Activated T-cell treated with anti-CD3 and anti-CD28 coated beads for 1 hour (primary cell): ENCODE data around the gene SCYGR1.
"Not testable (repeated sequence)": the region's sequence is repeated elsewhere in the genome, so short reads cannot be mapped to it uniquely, and the experiment has no call there.

Experiments
- DNase-seq: peaks from one replicate; pipeline ENCODE4 v3.0.0-alpha.2; 2020; ENCODE audit warnings: low read depth

SCYGR1 gene

DNA sequence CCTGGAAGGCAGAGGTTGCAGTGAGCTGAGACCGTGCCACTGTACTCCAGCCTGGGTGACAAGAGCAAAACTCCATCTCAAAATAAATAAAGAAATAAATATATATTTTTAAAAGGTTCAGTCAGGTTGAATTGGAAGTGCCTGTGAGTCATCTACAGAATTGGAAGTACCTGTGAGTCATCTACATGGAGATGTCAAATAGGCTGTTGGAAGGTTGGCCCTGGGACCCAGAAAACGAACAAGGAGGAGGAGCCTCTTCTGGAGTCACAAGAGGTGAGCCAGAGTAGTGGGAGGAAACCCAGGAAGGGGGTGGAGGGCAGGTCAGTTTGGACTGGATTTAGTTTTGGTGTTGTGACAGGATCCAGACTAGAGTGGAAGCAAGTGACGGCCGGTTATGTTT lies 15.2 kb upstream of the SCYGR1 start:
- no peak for DNase-seq

DNA sequence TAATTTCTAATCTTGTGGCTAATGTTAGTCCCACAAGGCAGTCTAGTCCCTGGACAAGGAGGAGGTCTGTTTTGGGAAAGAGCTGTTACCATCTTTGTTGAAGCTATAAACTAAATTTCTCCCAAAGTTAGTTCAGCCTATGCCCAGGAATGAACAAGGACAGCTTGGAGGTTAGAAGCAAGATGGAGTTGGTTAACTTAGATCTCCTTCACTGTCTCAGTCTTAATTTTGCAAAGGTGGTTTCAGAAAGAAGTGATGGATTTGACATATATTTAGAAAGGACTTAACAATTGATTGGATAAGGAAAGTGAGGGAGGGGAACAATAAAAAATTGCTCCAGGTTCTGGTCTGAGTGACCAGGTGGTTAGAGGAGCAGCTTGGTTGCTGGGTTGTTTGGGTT lies 14.6 kb upstream of the SCYGR1 start:
- no peak for DNase-seq

DNA sequence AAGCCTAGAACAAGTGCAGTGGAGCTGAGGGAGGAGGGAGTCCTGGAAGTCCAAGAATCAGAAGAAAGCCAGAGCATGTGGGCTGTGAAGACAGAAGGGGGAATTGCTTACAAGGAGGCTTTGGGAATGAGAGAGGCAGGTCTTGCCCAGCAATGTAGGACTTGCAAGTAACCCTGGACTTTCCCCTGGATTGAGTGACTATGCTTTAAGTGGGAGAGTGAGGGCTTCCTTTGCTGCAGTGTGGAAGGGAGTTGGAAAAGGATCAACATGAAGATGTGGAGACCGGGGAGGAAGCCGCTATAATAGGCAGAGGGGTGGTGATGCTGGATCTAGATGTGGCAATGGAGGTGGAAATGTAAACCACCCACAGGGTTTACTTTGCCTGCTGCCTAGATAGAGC lies 13.8 kb upstream of the SCYGR1 start:
- no peak for DNase-seq

DNA sequence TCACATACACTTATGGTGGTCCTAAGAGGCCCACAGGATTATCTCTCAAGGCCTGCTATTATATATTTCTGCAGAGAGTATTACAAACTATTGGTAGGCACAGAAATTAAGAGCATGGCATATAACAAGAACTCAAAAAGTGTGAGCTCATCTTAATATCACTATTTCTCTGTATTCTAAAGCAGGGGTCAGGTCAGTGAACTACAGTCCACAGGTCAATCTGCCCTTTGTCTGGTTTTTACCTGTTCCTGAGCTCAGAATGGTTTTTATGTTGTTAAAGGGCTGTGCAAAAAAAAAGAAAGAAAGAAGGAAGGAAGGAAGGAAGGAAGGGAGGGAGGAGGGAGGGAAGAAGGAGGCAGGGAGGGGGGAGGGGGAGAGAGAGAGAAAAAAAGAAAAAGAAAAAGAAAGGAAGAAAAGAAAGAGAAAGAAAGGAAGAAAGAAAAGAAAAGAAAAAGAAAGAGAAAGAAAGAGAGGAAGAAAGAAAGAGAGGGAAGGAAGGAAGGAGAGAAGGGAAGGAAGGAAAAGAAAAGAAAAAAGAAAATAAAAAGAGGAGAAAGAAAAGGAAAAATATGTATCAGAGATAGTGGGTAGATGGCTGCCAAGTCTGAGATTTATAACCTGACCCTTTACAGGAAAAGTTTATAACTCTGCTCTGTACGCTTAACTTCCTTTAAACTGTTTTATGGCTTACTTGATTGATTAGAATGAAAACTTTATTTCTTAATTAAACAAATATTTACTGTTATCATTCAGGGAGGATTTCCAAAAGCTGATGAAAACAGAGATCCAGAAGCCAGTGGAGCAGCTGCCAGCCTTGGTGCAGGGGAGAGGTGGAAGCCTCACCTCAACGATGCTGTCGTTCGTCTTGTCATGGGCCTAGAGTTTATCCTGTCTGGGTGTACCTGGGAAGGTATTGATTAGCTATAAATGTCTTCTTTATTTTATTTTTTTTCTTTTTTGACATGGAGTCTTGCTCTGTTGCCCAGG lies 11.2 kb upstream of the SCYGR1 start:
- no peak for DNase-seq

DNA sequence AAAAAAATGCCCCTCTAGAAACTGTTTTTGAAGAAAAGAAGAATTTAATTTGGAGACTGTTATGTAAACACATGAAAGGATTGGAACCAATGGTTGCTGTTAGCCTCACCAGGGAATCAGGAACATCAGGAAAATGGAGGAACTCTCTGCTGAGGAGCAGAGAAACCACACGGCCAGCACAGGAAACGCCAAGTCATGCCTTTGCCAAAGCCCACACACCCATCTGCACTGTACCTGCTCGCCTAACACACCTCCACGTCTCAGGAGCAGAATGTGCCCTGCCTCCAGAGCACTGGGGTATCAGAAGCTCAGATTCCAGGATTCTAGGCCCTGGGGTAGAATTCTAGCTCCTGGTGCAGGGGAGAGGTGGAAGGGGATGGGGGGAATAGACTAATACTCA lies 9.8 kb upstream of the SCYGR1 start:
- no peak for DNase-seq

DNA sequence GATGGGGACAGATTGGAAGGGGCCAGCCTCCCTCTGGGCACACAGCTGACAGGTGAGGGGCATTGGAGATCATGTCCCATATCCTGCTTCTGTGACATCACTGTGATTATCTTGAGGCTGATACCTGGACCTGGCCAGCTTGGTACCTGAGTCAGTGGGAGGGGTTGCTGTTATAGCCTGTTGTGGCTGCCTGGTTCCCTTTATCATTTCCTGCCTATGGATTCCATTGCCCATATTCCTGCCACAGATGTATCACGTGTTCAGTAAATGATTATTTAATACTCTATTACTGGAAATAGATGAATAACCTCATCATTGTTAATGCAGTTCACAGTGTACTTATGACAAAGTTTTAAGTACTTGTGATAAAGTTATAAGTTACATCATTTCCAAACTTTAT lies 7.8 kb upstream of the SCYGR1 start:
- DNase-seq = no peak

DNA sequence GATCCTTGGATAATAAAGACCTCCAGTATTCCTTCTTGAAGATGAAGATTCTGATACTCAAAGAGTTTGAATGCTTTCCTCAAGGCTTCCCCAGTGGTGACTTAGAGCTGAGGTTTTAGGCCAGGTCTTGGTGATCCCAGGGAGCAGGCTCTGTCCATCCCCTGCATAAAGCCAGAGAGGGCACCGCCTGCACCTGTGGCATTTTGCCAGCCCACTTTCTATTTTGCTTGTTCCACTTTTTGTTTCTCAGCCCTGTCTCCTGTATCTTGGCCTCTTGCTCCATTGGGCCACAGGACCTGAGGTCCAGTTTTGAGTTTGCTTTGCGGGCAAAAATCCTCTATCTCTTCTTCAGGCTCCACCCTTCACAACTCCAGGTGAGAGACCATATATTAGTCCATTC lies 6.7 kb upstream of the SCYGR1 start:
- DNase-seq = no peak

DNA sequence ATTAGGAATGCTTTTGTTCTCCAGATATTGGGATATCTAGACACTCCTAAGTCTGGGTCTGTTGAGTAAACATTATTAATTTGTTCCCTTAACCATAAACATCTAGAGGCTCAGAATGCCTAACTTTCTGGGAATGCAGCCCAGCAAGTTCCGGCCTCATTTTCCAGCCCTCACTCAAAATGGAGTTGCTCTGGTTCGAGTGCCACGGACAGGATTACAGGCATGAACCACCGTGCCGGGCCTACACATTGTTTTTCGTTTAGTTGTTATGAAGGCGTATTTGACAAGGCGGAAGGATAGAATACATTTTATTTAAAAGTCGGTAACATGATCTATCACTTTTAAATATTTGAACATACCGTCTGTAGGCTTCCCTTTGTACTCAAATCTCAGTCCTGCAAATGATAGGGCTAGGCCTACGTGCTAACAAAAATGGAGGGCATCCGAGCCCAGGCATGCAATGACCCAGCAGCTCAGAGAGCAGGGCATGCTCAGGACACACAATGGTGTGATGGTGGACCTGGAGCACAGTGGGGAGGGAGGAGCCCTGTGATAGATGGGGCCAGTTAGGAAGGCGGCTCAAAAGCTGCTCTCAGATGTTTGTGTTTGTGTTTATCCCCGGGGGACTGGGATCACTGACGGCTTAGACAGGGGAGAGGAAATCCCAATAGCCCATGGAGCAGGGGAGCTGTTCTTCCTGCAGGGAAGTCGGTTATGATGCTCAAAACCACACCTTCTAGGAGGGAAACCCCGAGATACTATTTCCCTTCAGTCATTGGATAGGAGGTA lies 2.9 kb upstream of the SCYGR1 start:
- no peak for DNase-seq

DNA sequence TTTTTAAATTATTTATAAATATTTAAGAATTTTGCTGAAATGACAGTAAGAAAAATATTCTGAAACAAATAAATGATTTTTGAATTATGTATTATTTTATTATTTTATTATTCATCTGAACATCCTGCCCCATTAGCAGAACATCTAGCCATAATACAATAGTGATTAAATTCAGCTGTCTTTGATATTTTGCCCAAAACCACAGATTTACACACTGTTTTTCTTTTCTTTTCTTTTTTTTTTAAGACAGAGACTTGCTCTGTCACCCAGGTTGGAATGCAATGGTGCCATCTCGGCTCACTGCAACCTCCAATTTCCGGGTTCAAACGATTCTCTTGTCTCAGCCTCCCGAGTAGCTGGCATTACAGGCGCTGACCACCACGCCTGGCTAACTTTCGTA lies 1.9 kb upstream of the SCYGR1 start:
- DNase-seq = no peak

DNA sequence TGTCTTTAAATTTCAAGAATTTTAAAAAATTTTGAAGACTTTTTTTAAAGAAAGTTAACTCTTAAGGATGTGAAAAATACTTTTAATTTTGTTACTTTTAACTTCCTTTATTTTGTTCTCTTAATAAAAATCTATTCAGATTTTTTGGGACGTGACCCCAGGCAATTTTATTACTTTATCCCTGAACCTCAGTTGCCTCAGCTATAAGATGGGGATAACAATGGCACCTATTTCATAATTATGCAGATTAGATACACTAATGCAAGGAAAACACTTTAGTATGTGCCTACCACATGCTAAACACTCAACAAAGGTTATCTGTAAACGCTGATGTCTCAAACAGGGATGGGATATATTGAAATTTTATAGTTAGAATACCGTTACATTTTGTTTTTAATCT lies 1.5 kb upstream of the SCYGR1 start:
- DNase-seq = no peak

DNA sequence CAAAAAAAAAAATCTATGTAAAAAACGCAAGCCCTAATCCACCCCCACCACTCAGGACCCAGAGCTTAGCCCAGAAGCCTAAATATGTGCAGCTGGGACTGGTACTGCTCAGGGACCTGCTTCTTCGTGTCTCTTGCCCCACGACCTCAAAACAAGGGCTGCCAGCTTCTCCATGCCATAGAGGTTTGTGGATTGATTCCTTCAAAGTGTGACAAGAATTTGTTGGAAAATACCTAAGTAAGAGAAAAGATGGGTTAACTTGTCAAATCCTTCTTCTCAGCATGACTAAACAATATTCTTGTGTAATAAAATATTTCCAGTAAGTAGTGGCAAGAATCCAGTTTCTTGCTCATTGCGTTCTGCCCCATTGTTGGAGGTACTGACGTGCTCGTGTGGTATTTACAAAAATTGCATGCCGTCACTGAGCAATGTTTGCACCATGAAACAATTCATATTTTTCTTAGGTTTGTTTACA lies 825 bp upstream of the SCYGR1 start:
- no peak for DNase-seq

DNA sequence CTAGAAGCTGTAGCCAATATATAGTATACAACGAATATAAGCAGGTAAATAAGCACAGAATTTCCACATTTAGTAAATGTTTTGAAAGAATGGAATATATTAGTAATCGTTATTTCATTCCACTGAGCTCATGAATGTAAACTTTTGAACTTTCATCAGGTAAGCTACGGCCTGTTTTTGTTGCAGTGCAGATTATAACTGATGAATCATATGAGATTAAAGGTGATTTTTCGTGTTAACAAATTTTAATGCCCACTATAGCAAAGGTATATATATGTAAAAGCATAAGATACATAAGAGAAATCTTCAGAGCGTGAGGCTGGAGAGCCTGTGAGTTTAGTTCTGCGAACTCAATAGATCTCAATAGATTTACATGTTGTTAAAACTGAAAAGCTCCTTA lies 1.1 kb downstream of the SCYGR1 start:
- no peak for DNase-seq

DNA sequence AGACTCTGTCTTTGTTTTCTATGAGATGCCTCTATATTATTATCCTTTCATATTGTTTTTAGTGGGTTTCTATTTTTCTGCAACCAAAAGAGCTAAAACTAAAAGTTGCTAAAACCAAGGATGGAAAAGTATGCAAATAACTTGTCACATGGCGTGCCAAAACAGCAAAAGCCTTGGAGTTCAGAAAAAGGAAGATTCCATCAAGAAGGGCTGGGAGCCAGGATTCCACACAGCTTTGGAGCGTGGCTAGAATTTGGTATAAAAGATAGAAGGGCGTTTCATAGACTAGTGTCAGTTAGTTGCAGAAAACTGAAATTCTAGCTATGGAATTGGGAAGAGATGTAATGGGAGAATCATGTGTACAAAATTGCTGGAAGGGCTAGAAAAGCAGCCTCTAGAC lies 4.1 kb downstream of the SCYGR1 start:
- no peak for DNase-seq

DNA sequence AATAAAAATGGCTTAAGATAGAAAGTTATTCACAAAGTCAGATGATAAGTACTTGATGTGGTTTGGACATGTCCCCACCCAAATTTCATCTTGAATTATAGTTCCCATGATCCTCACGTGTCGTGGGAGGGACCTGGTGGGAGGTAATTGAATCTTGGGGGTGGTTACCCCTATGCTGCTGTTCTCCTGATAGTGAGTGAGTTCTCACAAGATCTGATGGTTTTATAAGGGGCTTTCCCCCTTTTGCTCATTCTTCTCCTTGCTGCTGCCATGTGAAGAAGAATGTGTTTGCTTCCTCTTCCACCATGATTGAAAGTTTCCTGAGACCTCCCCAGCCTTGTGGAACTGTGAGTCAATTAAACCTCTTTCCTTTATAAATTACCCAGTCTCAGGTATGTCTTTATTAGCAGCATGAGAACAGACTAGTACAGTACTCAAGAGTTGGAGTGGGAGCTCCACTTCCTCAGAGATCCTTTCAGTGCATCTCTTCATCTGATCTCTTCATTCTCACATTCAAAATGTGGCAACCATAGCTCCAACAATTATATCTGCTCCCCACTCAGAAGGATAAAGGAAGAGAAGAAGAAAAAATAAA lies 5.4 kb downstream of the SCYGR1 start:
- DNase-seq = not testable (repeated sequence)

DNA sequence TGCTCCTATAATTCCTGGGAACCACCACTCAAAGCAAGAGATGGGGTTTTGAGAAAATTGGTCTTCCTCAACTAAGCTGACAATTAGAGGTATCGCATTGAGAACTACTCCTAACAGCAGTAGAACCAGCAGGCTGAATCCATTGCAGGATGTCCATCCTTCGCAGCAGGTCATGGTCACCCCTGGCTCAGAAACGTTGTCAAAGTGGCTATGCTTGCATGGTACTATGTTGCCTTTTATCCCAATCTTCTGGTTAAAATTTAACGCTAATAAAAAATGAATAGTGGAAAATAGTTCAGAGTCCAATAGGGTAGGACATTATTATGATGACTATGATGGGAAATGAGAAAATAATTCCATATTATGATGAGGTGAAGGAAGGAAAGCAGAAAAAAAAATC lies 8.7 kb downstream of the SCYGR1 start, which contains the start of gene TM4SF20:
TSS of gene TM4SF20 (minus strand) at position 212 of the 400 bp plus-strand sequence. CDS start at position 174, 38 bp downstream.
- DNase-seq = no peak

DNA sequence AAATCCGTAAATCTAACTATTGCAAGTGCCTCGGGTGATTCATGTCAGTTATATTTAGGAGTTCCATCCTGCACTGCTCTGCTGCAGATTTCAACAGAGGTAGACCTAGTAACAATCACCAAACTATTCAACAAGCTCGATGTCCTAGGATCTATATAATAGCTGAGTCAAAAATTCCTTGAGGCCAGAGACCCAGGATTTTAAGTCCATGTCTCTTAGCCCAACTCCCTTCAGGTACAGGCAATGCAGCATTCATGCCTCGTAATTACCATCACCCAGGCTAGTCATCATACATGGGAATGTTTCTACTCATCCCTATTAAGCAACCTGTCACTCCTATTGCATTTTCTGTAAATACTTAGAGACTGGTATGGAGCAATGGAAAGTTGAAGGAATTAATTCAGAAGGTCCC lies 9.4 kb downstream of the SCYGR1 start:
- DNase-seq = no peak

DNA sequence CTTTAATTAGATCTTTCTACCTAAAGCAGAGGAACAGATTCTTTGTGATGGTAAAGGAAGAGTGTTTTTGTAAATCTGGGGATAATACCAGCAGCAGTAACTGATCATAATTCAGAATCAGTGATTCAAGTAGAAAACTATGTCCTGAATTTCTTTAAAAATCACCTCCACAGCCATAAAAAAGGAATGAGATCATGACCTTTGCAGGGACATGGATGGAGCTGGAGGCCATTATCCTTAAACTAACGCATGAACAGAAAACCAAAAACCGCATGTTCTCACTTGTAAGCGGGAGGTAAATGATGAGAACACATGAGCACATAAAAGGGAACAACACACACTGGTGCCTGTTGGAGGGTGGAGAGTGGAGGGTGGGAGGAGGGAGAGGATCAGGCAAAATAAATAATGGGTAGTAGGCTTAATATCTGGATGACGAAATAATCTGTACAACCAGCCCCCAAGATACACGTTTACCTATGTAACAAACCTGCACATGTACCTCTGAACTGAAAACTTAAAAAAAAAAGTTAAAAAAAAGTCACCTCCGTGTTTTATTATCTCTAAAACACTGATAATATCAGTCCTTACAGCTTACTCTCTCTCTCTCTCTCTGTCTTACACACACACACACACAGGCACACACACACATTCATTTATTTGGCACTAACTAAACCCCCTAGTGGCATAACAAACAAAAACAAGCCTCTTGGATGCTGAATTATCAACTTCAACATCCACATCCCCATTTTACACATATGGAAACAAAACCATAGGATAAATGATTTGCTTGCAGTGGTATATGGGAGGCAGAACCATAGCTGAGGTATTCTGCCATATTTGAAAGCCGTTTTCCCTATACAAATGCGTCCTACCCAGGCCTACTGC lies 10.0 kb downstream of the SCYGR1 start:
- DNase-seq = no peak

DNA sequence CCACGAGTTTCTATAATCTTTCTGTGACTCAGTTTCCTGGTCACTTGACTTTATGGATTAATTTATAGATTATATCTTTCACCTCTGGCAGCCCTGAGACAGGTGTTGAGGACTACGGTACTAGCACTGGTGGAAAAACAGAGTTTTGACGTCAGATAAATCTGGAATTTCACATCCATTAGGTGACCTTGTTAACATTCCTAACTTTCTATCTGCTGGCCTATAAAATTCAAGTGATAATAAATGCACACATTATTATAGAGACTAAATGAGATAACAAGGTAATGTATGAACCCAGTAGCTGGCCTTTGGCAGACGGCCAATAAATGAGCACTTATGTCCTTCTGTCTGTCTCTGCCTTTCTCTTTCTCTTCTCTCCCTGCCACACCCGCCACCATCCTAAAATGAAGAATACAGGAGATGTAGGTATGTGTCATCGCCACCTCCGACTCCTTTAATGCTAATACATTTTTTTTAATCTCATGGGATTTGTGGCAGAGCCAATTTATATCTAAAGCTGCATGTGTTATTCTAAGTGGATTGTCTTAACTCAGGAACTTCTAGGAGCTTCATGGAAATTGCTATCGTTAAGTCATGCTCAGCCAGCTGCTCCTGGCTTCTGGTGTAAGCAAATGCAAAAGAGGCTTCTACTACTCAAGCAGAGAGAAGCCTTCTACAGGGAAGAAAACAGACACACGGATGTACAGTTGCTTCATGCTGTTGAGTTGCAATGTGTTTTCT lies 10.9 kb downstream of the SCYGR1 start:
- no peak for DNase-seq

DNA sequence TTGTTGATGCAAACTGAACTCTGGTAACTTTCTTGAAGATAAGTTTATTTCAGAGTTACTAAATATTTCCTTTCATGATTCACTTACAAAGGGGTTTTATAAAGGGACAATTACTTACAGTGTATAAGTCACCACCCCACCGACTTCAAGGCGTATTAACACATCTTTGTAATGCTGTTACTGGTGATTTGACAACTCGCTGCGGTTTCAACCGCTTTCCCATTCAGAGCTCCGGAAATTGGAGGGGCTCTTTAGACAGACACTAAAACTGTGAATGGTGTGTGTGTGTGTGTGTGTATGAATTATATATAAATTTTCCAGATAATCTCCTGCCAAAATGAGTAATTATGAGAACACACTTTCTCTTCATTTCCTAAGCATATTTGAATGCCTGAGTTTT lies 13.6 kb downstream of the SCYGR1 start:
- no peak for DNase-seq

DNA sequence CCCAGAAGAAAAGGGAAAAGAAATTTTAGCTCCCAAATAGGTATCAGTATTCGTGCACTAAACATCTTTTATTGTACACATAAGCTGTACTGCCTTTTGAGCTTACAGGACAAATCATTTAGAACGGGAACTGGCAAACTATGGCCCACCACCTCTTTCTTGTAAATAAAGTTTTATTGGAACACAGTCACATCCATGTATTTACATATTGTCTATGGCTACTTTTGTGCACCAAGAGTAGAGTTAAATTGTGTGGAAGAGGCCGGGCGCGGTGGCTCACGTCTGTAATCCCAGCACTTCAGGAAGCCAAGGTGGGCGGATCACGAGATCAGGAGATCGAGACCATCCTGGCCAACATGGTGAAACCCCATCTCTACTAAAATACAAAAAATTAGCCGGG lies 14.4 kb downstream of the SCYGR1 start:
- no peak for DNase-seq

DNA sequence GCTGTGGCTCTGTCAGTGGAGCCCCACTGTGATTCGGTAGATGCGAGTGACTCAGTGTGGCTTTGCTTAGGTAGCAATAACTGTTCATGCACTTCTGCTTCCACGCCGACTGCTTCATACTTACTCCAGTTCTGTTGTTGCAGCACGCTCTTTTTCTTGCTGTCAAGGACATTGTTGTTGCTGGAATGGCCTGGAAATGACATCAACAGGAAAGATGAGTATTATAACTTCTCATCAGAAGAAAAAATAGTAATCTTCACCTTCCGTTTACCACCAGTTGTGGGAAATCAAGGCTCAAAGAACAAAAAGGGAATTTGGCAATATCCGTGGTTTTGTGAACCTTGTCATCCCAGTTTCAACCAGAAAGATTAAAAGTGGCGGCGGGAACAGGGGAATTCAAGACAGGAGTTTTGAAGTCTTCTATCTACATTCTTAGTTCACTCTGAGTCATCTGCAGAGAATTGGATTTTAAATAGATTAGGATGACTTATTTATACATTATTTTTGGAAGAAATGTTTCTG lies 16.9 kb downstream of the SCYGR1 start:
- DNase-seq = no peak
